Measurements from ENCODE around the gene FMNL2.
"Not testable (repeated sequence)": the region's sequence is repeated elsewhere in the genome, so short reads cannot be mapped to it uniquely, and the experiment has no call there.

FMNL2 gene

GRCh38 chr2:152468899-152469692 lies 134.1 kb downstream of the FMNL2 start:
- TF ChIP-seq CTCF (IDR thresholded peaks at IDR 0.05) (no peak), ZFX (IDR thresholded peaks at IDR 0.05; ENCODE audit: borderline replicate concordance) (no peak)
- no peak overlapping the region for H3K27ac ChIP-seq

- H3K27ac ChIP-seq, result no peak overlapping the region
- TF ChIP-seq CTCF (IDR thresholded peaks at IDR 0.05), result no peak
- no peak for TF ChIP-seq ZFX (IDR thresholded peaks at IDR 0.05; ENCODE audit: borderline replicate concordance)
Observed at GRCh38 chr2:152470861-152471854, 136.2 kb downstream of the FMNL2 start.

- no peak for TF ChIP-seq CTCF (IDR thresholded peaks at IDR 0.05)
- TF ChIP-seq ZFX (IDR thresholded peaks at IDR 0.05; ENCODE audit: borderline replicate concordance), result no peak
- H3K27ac ChIP-seq, result no peak overlapping the region
Observed at GRCh38 chr2:152472481-152472887, 137.5 kb downstream of the FMNL2 start.

GRCh38 chr2:152473151-152473857 lies 138.3 kb downstream of the FMNL2 start:
- TF ChIP-seq CTCF (IDR thresholded peaks at IDR 0.05) (no peak), ZFX (IDR thresholded peaks at IDR 0.05; ENCODE audit: borderline replicate concordance) (no peak)
- H3K27ac ChIP-seq, result no peak overlapping the region

- H3K27ac ChIP-seq, result not testable (repeated sequence)
Observed at GRCh38 chr2:152474523-152474922, 139.5 kb downstream of the FMNL2 start.

GRCh38 chr2:152475982-152476381 lies 141.0 kb downstream of the FMNL2 start:
- TF ChIP-seq CTCF (IDR thresholded peaks at IDR 0.05) (no peak), ZFX (IDR thresholded peaks at IDR 0.05; ENCODE audit: borderline replicate concordance) (no peak)
- no peak overlapping the region for H3K27ac ChIP-seq

- TF ChIP-seq CTCF (IDR thresholded peaks at IDR 0.05) (no peak), ZFX (IDR thresholded peaks at IDR 0.05; ENCODE audit: borderline replicate concordance) (no peak)
- H3K27ac ChIP-seq, result no peak overlapping the region
Observed at GRCh38 chr2:152477347-152478092, 142.5 kb downstream of the FMNL2 start.
